ENCODE measurements around the gene TYW1B. TPM values are rescaled to one million over a fixed set of nuclear protein-coding genes. Genes with fewer than 3 reads are reported as not detected.
"Not testable (repeated sequence)": the region's sequence is repeated elsewhere in the genome, so short reads cannot be mapped to it uniquely, and the experiment has no call there.

TYW1B gene
- total RNA-seq, 1 donor from 2014 or later: 6.9 TPM

GRCh38 chr7:72743801-72744200 lies 84.2 kb downstream of the TYW1B start:
- H3K27ac ChIP-seq; H3K9me3 ChIP-seq; intact Hi-C loops (cut with DNase I); DNase-seq (ENCODE audit: extremely low spot score in 2 of 2); H3K36me3 ChIP-seq; H3K27me3 ChIP-seq; H3K4me1 ChIP-seq: not testable (repeated sequence)
- peak overlapping the region in 1 of 2 donors; percentile 40 for H3K4me3 ChIP-seq

- H3K9me3 ChIP-seq; H3K27ac ChIP-seq; H3K4me3 ChIP-seq; H3K4me1 ChIP-seq; H3K36me3 ChIP-seq; H3K27me3 ChIP-seq; intact Hi-C loops (cut with DNase I); DNase-seq (ENCODE audit: extremely low spot score in 2 of 2): not testable (repeated sequence)
Measured at GRCh38 chr7:72739716-72740115, 88.3 kb downstream of the TYW1B start.

- intact Hi-C loops (cut with DNase I): not testable (repeated sequence)
Measured at GRCh38 chr7:72735855-72736254, 92.1 kb downstream of the TYW1B start.

GRCh38 chr7:72730815-72731214 lies 97.2 kb downstream of the TYW1B start:
- H3K4me1 ChIP-seq; H3K4me3 ChIP-seq; H3K9me3 ChIP-seq; H3K27me3 ChIP-seq; DNase-seq (ENCODE audit: extremely low spot score in 2 of 2); H3K36me3 ChIP-seq; H3K27ac ChIP-seq; intact Hi-C loops (cut with DNase I): not testable (repeated sequence)

More at GRCh38 chr7:72735855-72736254, 92.1 kb downstream of the TYW1B start:
- H3K27ac ChIP-seq; H3K4me3 ChIP-seq; H3K36me3 ChIP-seq; H3K9me3 ChIP-seq; DNase-seq (ENCODE audit: extremely low spot score in 2 of 2); H3K4me1 ChIP-seq; H3K27me3 ChIP-seq: not testable (repeated sequence)

GRCh38 chr7:72730384-72730783 lies 97.6 kb downstream of the TYW1B start:
- H3K4me1 ChIP-seq; DNase-seq (ENCODE audit: extremely low spot score in 2 of 2); H3K9me3 ChIP-seq: not testable (repeated sequence)

GRCh38 chr7:72729130-72729529 lies 98.9 kb downstream of the TYW1B start:
- H3K27me3 ChIP-seq; H3K4me1 ChIP-seq; H3K9me3 ChIP-seq; DNase-seq (ENCODE audit: extremely low spot score in 2 of 2); H3K27ac ChIP-seq; intact Hi-C loops (cut with DNase I); H3K36me3 ChIP-seq; H3K4me3 ChIP-seq: not testable (repeated sequence)

More at GRCh38 chr7:72730384-72730783, 97.6 kb downstream of the TYW1B start:
- H3K4me3 ChIP-seq; H3K36me3 ChIP-seq; intact Hi-C loops (cut with DNase I); H3K27me3 ChIP-seq; H3K27ac ChIP-seq: not testable (repeated sequence)

GRCh38 chr7:72722694-72723093 lies 105.3 kb downstream of the TYW1B start:
- H3K9me3 ChIP-seq; H3K4me3 ChIP-seq; H3K27ac ChIP-seq; DNase-seq (ENCODE audit: extremely low spot score in 2 of 2); H3K27me3 ChIP-seq; H3K4me1 ChIP-seq; intact Hi-C loops (cut with DNase I); H3K36me3 ChIP-seq: not testable (repeated sequence)

DNA sequence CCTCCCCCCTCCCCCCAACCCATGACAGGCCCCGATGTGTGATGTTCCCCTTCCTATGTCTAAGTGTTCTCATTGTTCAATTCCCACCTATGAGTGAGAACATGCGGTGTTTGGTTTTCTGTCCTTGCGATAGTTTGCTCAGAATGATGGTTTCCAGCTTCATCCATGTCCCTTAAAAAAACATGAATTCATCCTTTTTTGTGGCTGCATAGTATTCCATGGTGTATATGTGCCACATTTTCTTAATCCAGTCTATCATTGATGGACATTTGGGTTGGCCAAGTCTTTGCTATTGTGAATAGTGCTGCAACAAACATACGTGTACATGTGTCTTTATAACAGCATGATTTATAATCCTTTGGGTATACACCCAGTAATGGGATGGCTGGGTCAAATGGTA lies 107.1 kb downstream of the TYW1B start:
- intact Hi-C loops (cut with DNase I); DNase-seq (ENCODE audit: extremely low spot score in 2 of 2): not testable (repeated sequence)

GRCh38 chr7:72717252-72717774 lies 110.7 kb downstream of the TYW1B start:
- H3K36me3 ChIP-seq; H3K4me1 ChIP-seq; H3K4me3 ChIP-seq; H3K27me3 ChIP-seq; intact Hi-C loops (cut with DNase I); H3K27ac ChIP-seq; DNase-seq (ENCODE audit: extremely low spot score in 2 of 2); H3K9me3 ChIP-seq: not testable (repeated sequence)

More for the DNA sequence above, 107.1 kb downstream of the TYW1B start:
- not testable (repeated sequence) for H3K9me3 ChIP-seq, H3K36me3 ChIP-seq, H3K4me1 ChIP-seq, H3K4me3 ChIP-seq, H3K27ac ChIP-seq, H3K27me3 ChIP-seq

- H3K9me3 ChIP-seq; H3K27me3 ChIP-seq; H3K4me1 ChIP-seq; H3K36me3 ChIP-seq; H3K27ac ChIP-seq; DNase-seq (ENCODE audit: extremely low spot score in 2 of 2); H3K4me3 ChIP-seq; intact Hi-C loops (cut with DNase I): not testable (repeated sequence)
Measured at GRCh38 chr7:72711927-72712326, 116.1 kb downstream of the TYW1B start.

- DNase-seq (ENCODE audit: extremely low spot score in 2 of 2): no peak
- TF ChIP-seq POLR2A (IDR thresholded peaks at IDR 0.05): no peak
- TF ChIP-seq POLR2AphosphoS5 (IDR thresholded peaks at IDR 0.05; ENCODE audit: insufficient read depth in 1 of 2, low read depth in 1 of 2): no peak
- no peak for TF ChIP-seq CTCF (IDR thresholded peaks at IDR 0.05)
Measured at GRCh38 chr7:72710983-72711382, 117.0 kb downstream of the TYW1B start.

More at GRCh38 chr7:72710983-72711382, 117.0 kb downstream of the TYW1B start:
- H3K27me3 ChIP-seq: no peaks in the 10 kb centered on the region
- H3K36me3 ChIP-seq: no peaks in the 10 kb centered on the region
- intact Hi-C loops (cut with DNase I): no loop called here
- H3K4me3 ChIP-seq: no peak overlapping the region
- no peak overlapping the region for H3K27ac ChIP-seq
- no peaks in the 10 kb centered on the region for H3K4me1 ChIP-seq
- no peaks in the 10 kb centered on the region for H3K9me3 ChIP-seq

All from vagina (tissue), 2 donors.